GM04504 (cell line): ENCODE results near the gene GMEB2.
"Not testable (repeated sequence)": the region's sequence is repeated elsewhere in the genome, so short reads cannot be mapped to it uniquely, and the experiment has no call there.

Experiments used
- DNase-seq: peaks from one replicate; pipeline ENCODE4 v3.0.0-alpha.2; 2012; ENCODE audit warnings: low read depth

Gene GMEB2

DNA sequence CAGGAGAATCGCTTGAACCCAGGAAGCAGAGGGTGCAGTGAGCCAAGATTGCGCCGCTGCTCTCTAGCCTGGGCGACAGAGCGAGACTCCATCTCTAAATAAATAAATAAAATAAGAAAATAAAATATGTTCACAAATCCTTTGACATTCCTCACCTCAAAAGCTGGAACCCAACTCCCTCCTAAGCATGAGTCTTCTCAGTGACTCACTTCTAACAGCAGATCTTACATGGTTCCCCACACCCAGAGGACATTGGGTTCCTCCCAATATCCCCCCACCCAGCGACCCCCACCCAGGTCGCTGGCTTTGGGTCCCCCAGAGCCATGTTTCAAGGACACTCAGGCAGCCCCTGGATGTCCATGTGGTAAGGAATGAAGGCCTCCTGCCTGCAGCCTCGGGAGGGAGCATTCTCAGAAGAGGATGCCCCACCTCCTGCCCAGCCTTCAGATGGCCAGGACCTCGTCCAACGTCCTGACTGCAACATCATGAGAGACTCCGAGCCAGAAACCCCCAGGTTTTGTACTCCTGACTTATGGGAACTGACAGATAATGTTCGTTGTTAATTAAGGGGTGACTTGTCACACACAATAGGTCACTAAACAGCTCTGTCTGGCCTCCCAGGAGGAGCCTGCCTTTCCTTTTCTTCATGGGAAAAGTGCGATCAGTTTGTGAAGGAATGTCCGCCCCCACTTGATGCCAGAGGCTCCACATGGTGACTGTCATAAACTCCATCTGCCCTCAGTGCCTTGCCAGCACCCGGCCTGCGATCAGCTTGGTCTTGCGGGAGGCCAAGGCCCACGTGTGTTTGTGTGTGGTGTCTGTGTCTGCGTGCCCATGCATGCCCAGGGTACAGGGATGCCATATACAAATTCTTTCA, 10.1 kb upstream of the GMEB2 start:
- DNase-seq: no peak

- no peak for DNase-seq
These were observed 8.7 kb upstream of the GMEB2 start for GRCh38 chr20:63635431-63636141.

DNA sequence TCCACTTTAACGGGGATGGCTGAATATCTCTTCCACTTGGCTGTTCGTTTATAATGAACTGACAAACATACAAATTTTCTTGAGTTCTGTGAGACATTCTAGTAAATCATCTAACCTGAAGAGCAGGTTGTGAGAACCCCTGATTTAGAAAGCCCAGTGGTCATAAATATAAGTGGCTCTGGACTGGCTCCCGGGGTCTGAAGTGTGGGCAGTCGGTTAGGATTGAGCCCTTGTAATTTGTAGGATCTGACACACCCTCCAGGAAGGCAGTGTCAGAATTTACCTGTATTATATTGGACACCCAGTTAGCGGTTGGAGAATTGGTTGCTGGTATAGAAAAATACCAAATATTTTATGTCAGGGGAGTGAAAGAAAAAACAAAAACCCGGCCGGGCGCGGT, 6.8 kb upstream of the GMEB2 start:
- no peak for DNase-seq

- not testable (repeated sequence) for DNase-seq
These were observed 4.5 kb upstream of the GMEB2 start for GRCh38 chr20:63631426-63631825.

- not testable (repeated sequence) for DNase-seq
These were observed 4.1 kb upstream of the GMEB2 start for GRCh38 chr20:63630956-63631355.

- no peak for DNase-seq
These were observed 1.5 kb upstream of the GMEB2 start for GRCh38 chr20:63628246-63628975.

DNA sequence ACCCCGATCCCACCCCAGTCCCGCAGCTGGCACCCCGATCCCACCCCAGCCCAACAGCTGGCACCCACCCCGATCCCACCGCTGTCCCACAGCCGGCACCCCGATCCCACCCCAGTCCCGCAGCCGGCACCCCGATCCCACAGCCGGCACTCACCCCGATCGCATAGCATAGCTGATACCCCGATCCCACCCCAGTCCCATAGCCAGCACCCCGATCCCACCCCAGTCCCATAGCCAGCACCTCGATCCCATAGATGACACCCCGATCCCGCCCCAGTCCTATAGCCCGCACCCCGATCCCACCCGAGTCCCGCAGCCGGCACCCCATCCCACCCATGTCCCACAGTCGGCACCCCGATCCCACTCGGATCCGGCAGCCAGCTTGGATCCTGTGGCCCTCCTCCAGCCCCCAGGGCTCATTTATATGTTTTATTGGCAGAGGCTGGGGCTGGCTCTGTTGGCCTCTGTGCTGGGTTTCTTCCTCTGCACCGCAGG, 897 bp upstream of the GMEB2 start:
- DNase-seq: no peak

GRCh38 chr20:63627129-63627750, 339 bp upstream of the GMEB2 start:
- peak; percentile 86 for DNase-seq

GRCh38 chr20:63625771-63626423, 1.0 kb downstream of the GMEB2 start:
- DNase-seq: no peak

DNA sequence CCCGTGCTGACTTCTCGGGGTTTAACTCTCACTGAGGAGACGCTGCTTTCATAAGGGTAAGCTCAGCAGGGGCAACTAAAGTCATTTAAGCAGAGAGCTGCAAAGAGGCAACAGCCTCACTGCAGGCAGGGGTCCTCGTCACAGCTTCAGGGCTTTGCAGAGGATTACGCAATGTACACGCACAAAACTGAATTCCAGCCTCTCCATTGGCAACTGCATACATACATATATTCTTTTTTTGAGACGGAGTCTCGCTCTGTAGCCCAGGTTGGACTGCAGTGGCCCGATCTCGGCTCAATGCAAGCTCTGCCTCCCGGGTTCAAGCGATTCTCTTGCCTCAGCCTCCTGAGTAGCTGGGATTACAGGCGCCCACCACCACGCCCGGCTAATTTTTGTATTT, 2.4 kb downstream of the GMEB2 start:
- no peak for DNase-seq

- DNase-seq: no peak
These were observed 4.2 kb downstream of the GMEB2 start for GRCh38 chr20:63622732-63623131.

DNA sequence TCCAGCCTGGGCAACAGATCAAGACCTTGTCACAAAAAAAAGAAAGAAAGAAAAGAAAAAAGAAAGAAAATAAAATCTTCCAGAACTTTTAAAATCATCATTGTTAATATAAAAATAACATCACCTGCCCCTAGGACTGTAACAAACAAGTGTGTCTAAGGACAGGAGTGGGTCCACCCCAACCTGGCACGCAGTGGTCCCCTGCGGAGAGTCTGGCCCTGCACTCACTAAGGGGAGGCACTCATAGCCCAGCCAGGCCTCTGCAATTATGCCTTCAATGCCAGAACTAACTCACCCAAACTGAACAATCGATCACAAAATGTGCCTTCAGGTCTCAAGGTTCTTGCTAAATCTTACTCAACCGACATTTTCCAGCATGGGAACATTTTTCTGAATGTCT, 4.8 kb downstream of the GMEB2 start:
- DNase-seq: no peak

DNA sequence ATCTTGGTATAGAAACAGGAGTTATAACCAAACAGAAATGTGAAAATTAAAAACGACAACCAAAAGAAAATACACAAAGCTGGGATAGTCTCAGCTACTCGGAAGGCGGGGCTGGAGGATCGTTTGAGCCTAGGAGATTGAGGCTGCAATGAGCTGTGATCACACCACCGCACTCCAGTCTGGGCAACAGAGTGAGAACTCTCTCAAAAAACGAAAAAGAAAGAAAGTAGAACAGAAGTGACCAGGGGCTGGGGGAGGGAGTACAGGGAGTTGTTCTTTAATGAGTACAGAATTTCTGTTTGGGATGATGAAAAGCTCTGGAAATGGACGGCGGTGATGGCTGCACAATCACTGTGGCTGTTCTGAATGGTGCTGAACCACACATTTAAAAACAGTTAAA, 5.9 kb downstream of the GMEB2 start:
- no peak for DNase-seq

- no peak for DNase-seq
These were observed 7.4 kb downstream of the GMEB2 start for GRCh38 chr20:63619505-63619904.

DNA sequence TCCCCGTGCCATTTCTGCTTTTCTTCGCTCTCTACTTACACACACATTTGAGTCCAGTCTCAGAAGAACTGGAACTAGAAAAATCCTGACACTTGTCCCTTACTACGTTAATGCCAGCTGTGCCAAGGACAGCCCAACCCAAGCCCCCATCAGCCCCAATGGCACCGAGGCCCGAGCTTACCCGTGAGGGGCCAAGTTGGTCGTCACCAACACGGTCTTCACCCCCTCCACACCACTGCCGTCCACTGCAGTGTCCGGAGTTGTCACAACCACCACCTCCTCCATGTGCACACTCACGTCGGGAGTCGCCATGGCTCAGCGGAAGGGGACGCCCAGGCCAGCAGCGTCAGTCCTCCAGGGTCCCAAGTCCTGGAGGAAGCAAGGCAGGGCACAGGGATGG, 7.8 kb downstream of the GMEB2 start:
- DNase-seq: no peak

DNA sequence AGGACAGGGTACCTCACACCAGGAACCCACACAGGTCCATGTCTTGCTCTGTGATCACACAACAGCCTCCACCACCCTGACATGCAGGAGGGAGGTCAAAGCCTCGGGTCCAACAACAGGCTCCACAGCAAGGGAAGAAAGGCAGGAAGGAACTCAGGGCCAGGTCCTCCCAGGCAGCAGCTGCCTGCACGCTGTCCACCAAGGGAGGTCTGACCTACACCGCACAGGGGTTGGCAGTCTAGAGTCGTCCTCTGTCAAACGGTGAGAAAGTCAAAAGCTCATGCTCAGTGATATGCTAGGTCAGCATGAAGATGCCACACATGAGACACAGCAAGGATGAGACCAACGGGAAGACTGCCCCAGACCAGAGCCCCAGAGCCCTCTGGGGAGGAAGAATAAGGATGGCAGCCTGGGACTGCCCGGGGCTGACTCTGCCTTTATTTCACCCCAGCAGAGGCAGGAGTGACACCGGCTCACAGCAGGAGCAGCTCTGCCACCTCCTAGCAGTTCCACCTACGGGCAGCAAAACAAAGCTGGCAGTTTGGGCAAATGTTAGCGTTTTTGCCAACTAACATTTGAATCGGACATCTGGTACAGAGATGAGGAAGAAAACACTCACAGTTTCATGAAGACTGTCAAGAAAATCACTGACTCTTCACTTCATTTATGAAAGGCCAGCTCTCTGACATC, 8.5 kb downstream of the GMEB2 start:
- no peak for DNase-seq

- no peak for DNase-seq
These were observed 9.0 kb downstream of the GMEB2 start for GRCh38 chr20:63617876-63618265.

- no peak for DNase-seq
These were observed 9.6 kb downstream of the GMEB2 start for GRCh38 chr20:63617092-63617875.

DNA sequence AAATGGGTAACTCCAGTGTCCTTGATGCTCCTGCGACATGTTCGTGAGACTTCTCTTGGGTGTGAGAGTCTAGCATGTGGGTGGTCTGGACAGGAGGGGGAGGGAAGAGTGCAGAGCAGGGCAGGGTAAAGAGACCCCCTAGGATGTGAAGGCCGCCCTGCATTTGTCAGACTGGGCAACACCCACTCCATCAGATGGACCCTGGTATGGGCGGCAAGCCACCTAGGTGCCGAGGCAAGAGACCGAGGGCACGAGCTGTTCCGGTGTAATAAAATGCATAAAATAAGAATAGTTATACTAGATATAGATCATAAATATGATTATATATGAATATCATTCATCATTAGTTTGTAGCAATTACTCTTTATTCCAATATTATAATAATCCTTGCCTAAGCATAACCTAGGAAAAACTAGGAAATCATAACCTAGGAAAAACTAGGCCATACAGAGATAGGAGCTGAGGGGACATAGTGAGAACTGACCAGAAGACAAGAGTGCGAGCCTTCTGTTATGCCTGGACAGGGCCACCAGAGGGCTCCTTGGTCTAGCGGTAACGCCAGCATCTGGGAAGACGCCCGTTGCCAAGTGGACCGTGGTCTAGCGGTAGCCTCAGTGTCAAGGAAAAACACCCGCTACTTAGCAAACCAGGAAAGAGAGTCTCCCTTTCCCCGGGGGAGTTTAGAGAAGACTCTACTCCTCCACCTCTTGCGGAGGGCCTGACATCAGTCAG, 12.9 kb downstream of the GMEB2 start:
- DNase-seq: not testable (repeated sequence)
